MM.1S (cell line): ENCODE results near the gene ADAMTS17.

Source experiments
- DNase-seq: peaks from one replicate; pipeline ENCODE4 v3.0.0-alpha.2; 2015
- H2AFZ ChIP-seq: fragments of 300-600 bp; sonication (generic); 2 replicates; pipeline ENCODE4 v1.6.0; 2016; ENCODE audit warnings: antibody characterized with exemption, low read length
- H3F3A ChIP-seq: fragments of 300-600 bp; sonication (generic); 2 replicates; pipeline ENCODE4 v1.6.1; 2016; ENCODE audit warnings: mild to moderate bottlenecking, antibody characterized with exemption, low read length, moderate library complexity, mixed read lengths; ENCODE audit not compliant: insufficient read depth
- H3K27ac ChIP-seq: fragments of 300-600 bp; sonication (generic); 2 replicates; pipeline ENCODE4 v1.5.1; 2016; ENCODE audit warnings: mild to moderate bottlenecking, low read length
- H3K27me3 ChIP-seq: fragments of 300-600 bp; sonication (generic); replicated peaks from 2 replicates; pipeline ENCODE4 v1.6.0; 2016; ENCODE audit warnings: low read length; ENCODE audit not compliant: insufficient read depth
- H3K36me3 ChIP-seq: fragments of 300-600 bp; sonication (generic); replicated peaks from 2 replicates; pipeline ENCODE4 v1.6.1; 2016; ENCODE audit warnings: mild to moderate bottlenecking, low read length, mixed read lengths; ENCODE audit not compliant: insufficient read depth
- H3K4me1 ChIP-seq: fragments of 300-600 bp; sonication (generic); 2 replicates; pipeline ENCODE4 v1.6.1; 2016; ENCODE audit warnings: low read length, mixed read lengths
- H3K4me2 ChIP-seq: fragments of 300-600 bp; sonication (generic); 2 replicates; pipeline ENCODE4 v1.6.0; 2016; ENCODE audit warnings: low read depth, low read length
- H3K4me3 ChIP-seq: fragments of 300-600 bp; sonication (generic); 2 replicates; pipeline ENCODE4 v1.5.1; 2016; ENCODE audit warnings: low read length, mixed read lengths
- H3K79me2 ChIP-seq: fragments of 300-600 bp; sonication (generic); 2 replicates; pipeline ENCODE4 v1.6.1; 2016; ENCODE audit warnings: mixed run types, low read length, mixed read lengths
- H3K9ac ChIP-seq: fragments of 300-600 bp; sonication (generic); 2 replicates; pipeline ENCODE4 v1.6.1; 2016; ENCODE audit warnings: low read length, mixed read lengths
- H3K9me2 ChIP-seq: fragments of 300-600 bp; sonication (generic); replicated peaks from 2 replicates; pipeline ENCODE4 v1.6.1; 2016; ENCODE audit warnings: mild to moderate bottlenecking, low read length, mixed read lengths; ENCODE audit not compliant: insufficient read depth
- H3K9me3 ChIP-seq: fragments of 300-600 bp; sonication (generic); replicated peaks from 2 replicates; pipeline ENCODE4 v1.6.1; 2016; ENCODE audit warnings: mild to moderate bottlenecking, low read length, mixed read lengths; ENCODE audit not compliant: insufficient read depth
- H4K20me1 ChIP-seq: fragments of 300-600 bp; sonication (generic); 2 replicates; pipeline ENCODE4 v1.6.1; 2016; ENCODE audit warnings: mild to moderate bottlenecking, low read length, moderate library complexity, mixed read lengths; ENCODE audit not compliant: insufficient read depth
- EZH2 ChIP-seq: fragments of 300-600 bp; sonication (generic); optimal IDR thresholded peaks from 2 replicates; pipeline ENCODE3; 2017; ENCODE audit warnings: low read depth, mild to moderate bottlenecking, antibody characterized with exemption, low read length, mixed read lengths
- EZH2phosphoT487 ChIP-seq: fragments of 300-600 bp; sonication (generic); IDR thresholded peaks from 2 replicates; pipeline ENCODE4 v1.6.1; 2018; ENCODE audit warnings: antibody characterized with exemption, low read length
- TF ChIP-seq, protein P1 (sequence below): fragments of 300-600 bp; sonication (generic); IDR thresholded peaks from 2 replicates; pipeline ENCODE4 v1.5.1; 2016; ENCODE audit warnings: antibody characterized with exemption, low read length, mixed read lengths

The ADAMTS17 gene

DNA sequence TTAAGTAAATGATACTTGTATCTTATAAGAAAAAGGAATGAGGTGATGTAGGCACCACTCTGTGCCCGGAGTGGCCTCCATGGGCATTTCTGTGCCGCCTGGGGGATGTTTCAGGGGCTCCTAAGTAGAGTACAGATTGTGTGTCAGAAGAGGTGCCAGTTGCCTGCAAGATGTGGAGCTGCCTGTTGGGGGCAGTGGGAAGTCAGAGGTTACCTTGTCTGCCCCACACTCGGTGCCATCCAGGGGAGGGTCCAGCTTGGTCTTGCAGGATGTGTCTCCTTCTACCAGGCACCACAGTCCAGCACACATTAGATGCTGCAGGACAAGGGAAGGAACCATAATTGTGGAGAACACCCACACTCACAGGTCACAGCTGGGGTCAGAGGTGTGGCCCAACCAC lies 208.8 kb downstream of the ADAMTS17 start:
- no peak overlapping the region for H2AFZ ChIP-seq
- no peaks in the 10 kb centered on the region for H3K4me1 ChIP-seq
- H3F3A ChIP-seq = no peaks in the 10 kb centered on the region
- H3K4me2 ChIP-seq = no peak overlapping the region
- no peak overlapping the region for H3K4me3 ChIP-seq
- no peak overlapping the region for H3K27ac ChIP-seq
- DNase-seq = no peak
- no peaks in the 10 kb centered on the region for H3K79me2 ChIP-seq
- H4K20me1 ChIP-seq = no peaks in the 10 kb centered on the region
- H3K27me3 ChIP-seq = no peaks in the 10 kb centered on the region
- no peaks in the 10 kb centered on the region for H3K9me2 ChIP-seq
- H3K9ac ChIP-seq = no peak overlapping the region
- TF ChIP-seq EZH2 (no peak), EZH2phosphoT487 (no peak)
- H3K9me3 ChIP-seq = no peaks in the 10 kb centered on the region
- no peaks in the 10 kb centered on the region for H3K36me3 ChIP-seq

DNA sequence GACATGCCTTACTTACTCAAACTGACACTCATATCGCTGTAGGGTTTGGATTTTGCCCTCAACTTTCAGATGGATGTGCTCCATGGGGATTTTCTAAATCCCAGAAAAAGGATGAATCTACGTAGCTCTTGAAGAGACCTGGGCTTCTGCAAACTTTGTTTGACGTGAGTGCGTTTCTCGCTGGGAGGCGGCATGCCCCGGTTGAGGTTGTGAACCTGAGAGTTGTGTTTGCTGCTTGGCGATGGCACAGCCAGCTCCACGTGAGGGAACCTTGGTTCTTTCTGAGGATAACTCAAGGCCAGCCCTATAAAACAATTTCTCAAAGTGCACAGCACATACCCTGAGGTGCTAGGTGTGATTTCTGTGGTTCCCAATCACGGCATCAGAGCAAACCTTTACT lies 209.5 kb downstream of the ADAMTS17 start:
- Histone ChIP-seq H3F3A (no peaks in the 10 kb centered on the region), H3K4me2 (no peak overlapping the region)

DNA sequence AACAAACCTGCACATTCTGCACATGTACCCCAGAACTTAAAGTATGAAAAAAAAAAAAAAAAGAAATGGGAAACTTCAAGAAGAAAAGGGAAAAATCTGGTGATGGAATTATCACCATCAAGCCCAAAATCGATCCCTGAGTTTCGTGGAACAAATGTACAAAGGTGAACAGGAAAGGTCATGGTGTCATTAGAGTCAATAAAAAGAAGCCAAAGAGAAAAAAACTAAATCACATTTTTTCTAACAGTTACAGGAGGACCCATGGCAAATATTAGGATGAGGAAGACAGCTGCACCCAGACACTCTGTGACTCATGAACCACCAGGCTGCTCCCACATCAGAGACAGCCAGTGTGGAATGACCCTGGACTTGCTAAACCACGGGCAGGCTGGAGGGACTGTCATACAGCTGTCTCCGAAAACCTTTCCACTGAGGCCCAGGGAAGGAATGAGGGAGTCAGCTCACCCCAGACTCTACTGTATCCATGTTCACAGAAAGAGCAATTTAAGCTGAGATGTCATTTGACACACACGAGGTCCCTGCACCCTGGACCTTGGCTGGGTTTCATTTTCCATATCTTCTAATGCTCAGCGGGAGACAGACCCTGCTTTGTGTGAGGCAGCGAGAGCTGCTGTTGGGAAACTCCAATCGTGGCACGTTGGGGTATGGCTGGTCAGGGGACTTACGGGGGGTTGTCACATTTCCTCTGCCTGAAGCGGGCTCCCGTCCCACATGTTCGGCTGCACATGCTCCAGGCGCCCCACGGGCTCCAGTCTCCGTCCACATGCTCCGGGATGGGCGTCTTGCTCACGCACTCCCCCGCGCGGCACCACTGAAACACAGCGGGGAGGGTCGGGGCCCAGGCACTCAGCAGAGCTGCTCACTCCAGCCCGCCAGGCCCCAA lies 210.2 kb downstream of the ADAMTS17 start:
- no peak for TF ChIP-seq EZH2phosphoT487
- TF ChIP-seq, protein P1, sequence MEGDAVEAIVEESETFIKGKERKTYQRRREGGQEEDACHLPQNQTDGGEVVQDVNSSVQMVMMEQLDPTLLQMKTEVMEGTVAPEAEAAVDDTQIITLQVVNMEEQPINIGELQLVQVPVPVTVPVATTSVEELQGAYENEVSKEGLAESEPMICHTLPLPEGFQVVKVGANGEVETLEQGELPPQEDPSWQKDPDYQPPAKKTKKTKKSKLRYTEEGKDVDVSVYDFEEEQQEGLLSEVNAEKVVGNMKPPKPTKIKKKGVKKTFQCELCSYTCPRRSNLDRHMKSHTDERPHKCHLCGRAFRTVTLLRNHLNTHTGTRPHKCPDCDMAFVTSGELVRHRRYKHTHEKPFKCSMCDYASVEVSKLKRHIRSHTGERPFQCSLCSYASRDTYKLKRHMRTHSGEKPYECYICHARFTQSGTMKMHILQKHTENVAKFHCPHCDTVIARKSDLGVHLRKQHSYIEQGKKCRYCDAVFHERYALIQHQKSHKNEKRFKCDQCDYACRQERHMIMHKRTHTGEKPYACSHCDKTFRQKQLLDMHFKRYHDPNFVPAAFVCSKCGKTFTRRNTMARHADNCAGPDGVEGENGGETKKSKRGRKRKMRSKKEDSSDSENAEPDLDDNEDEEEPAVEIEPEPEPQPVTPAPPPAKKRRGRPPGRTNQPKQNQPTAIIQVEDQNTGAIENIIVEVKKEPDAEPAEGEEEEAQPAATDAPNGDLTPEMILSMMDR = peak; percentile 55
- H3K4me2 ChIP-seq = peak overlapping the region; percentile 61
- no peaks in the 10 kb centered on the region for H3K79me2 ChIP-seq
- DNase-seq = peak; percentile 55
- no peaks in the 10 kb centered on the region for H3K27me3 ChIP-seq
- H3K4me1 ChIP-seq = no peaks in the 10 kb centered on the region
- no peaks in the 10 kb centered on the region for H3K9me2 ChIP-seq
- H2AFZ ChIP-seq = peak overlapping the region; percentile 64
- peak overlapping the region; percentile 38; the same call in 1 of the 2 replicates for H3K9ac ChIP-seq
- no peak overlapping the region for H3K27ac ChIP-seq
- H3F3A ChIP-seq = no peaks in the 10 kb centered on the region
- peak overlapping the region; percentile 60 for H3K4me3 ChIP-seq
- H3K9me3 ChIP-seq = no peaks in the 10 kb centered on the region
- no peaks in the 10 kb centered on the region for H4K20me1 ChIP-seq
- H3K36me3 ChIP-seq = no peaks in the 10 kb centered on the region

More for the DNA sequence above, 209.5 kb downstream of the ADAMTS17 start:
- H3K36me3 ChIP-seq = no peaks in the 10 kb centered on the region
- H2AFZ ChIP-seq = no peak overlapping the region
- H3K27ac ChIP-seq = no peak overlapping the region
- TF ChIP-seq, protein P1 = no peak
- TF ChIP-seq EZH2 (no peak), EZH2phosphoT487 (no peak)
- no peaks in the 10 kb centered on the region for H3K9me2 ChIP-seq
- no peaks in the 10 kb centered on the region for H3K27me3 ChIP-seq
- H3K4me1 ChIP-seq = no peaks in the 10 kb centered on the region
- no peaks in the 10 kb centered on the region for H3K79me2 ChIP-seq
- H4K20me1 ChIP-seq = no peaks in the 10 kb centered on the region
- H3K4me3 ChIP-seq = no peak overlapping the region
- H3K9ac ChIP-seq = no peak overlapping the region
- H3K9me3 ChIP-seq = no peaks in the 10 kb centered on the region
- no peak for DNase-seq

DNA sequence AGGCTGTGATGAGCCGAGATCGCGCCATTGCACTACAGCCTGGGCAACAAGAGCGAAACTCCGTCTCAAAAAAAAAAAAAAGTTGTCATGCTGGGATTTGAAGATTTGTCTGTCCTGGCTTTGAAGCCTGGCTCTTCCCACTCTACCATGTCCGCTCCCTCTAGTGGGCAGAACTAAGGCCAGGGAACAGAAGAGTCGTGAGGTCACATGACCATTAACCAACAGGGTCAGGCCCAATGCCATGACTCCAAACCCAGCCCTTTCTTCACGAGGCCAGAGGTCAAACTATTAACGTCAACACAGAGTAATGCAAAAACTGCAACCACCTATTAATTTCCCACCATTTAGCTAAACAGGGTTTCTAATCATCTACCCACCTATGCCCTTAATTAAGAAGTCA lies 212.1 kb downstream of the ADAMTS17 start:
- no peaks in the 10 kb centered on the region for H3K79me2 ChIP-seq
- H3K9me2 ChIP-seq = no peaks in the 10 kb centered on the region
- no peaks in the 10 kb centered on the region for H3K4me1 ChIP-seq
- no peaks in the 10 kb centered on the region for H3K9me3 ChIP-seq
- TF ChIP-seq EZH2phosphoT487 (no peak), EZH2 (no peak)
- TF ChIP-seq, protein P1 = no peak
- no peaks in the 10 kb centered on the region for H3F3A ChIP-seq
- H3K27me3 ChIP-seq = no peaks in the 10 kb centered on the region
- no peak for DNase-seq
- no peak overlapping the region for H3K9ac ChIP-seq
- no peaks in the 10 kb centered on the region for H4K20me1 ChIP-seq
- no peak overlapping the region for H3K27ac ChIP-seq
- H2AFZ ChIP-seq = no peak overlapping the region
- H3K36me3 ChIP-seq = no peaks in the 10 kb centered on the region
- H3K4me2 ChIP-seq = no peak overlapping the region
- no peak overlapping the region for H3K4me3 ChIP-seq
